Liver (tissue), 9 donors: Measurements from ENCODE around the gene CDH13. TPM values are rescaled to one million over a fixed set of nuclear protein-coding genes. Genes with fewer than 3 reads are reported as not detected.

Experiments
- DNase-seq: peaks from one replicate; pipeline ENCODE4 v3.0.0-alpha.2; 2017; ENCODE audit warnings: low spot score
- H3K27ac ChIP-seq, 2 donors: one replicate each; pipeline ENCODE4 v1.7.0; 2013; ENCODE audit warnings: inconsistent platforms in 2 of 2, low read length in 2 of 2, control low read depth in 1 of 2, low read depth in 1 of 2, mild to moderate bottlenecking in 1 of 2
- H3K27me3 ChIP-seq, 4 donors: one replicate each; pipeline versions ENCODE4 v1.6.1 to v1.7.0; 2013; ENCODE audit warnings: low read length in 3 of 4, inconsistent platforms in 1 of 4, mild to moderate bottlenecking in 1 of 4, moderate library complexity in 1 of 4; ENCODE audit not compliant: control insufficient read depth in 4 of 4, insufficient read depth in 4 of 4
- H3K36me3 ChIP-seq, 4 donors: one replicate each; pipeline versions ENCODE4 v1.6.1 to v1.7.0; 2013; ENCODE audit warnings: low read length in 3 of 4, mild to moderate bottlenecking in 3 of 4, low read depth in 1 of 4, moderate library complexity in 1 of 4; ENCODE audit not compliant: control insufficient read depth in 4 of 4, insufficient read depth in 3 of 4
- H3K4me1 ChIP-seq, 4 donors: one replicate each; pipeline versions ENCODE4 v1.6.1 to v1.7.0; 2013; ENCODE audit warnings: low read length in 3 of 4, mild to moderate bottlenecking in 3 of 4, moderate library complexity in 1 of 4; ENCODE audit not compliant: control insufficient read depth in 4 of 4, insufficient read depth in 4 of 4
- H3K4me3 ChIP-seq, 3 donors: one replicate each; pipeline versions ENCODE4 v1.6.1 to v1.7.0; 2013; ENCODE audit warnings: low read length in 3 of 3, control low read depth in 1 of 3, low read depth in 1 of 3, mild to moderate bottlenecking in 1 of 3
- H3K9ac ChIP-seq, 2 donors: one replicate each; pipeline ENCODE4 v1.7.0; 2013; ENCODE audit warnings: low read length in 2 of 2, mild to moderate bottlenecking in 2 of 2, moderate library complexity in 2 of 2, control low read depth in 1 of 2, low read depth in 1 of 2
- H3K9me3 ChIP-seq, 4 donors: one replicate each; pipeline versions ENCODE4 v1.6.1 to v1.7.0; 2013; ENCODE audit warnings: low read length in 3 of 4; ENCODE audit not compliant: control insufficient read depth in 4 of 4
- EGR1 ChIP-seq, 2 donors: IDR thresholded peaks; 2 replicates each; pipeline ENCODE4 v1.6.1; 2016 to 2018; ENCODE audit warnings: antibody characterized with exemption in 2 of 2, low read depth in 2 of 2
- FOXA1 ChIP-seq: IDR thresholded peaks from 2 replicates; pipeline ENCODE4 v1.6.1; 2016; ENCODE audit warnings: antibody characterized with exemption
- FOXA2 ChIP-seq: IDR thresholded peaks from 2 replicates; pipeline ENCODE4 v1.6.1; 2016; ENCODE audit warnings: antibody characterized with exemption
- GABPA ChIP-seq, 2 donors: IDR thresholded peaks in 1 of 2; conservative IDR thresholded peaks in 1 of 2; 2 replicates each; pipeline ENCODE4 v1.6.1; 2016; ENCODE audit warnings: antibody characterized with exemption in 2 of 2, mild to moderate bottlenecking in 1 of 2, moderate library complexity in 1 of 2
- HNF4A ChIP-seq, 2 donors: conservative IDR thresholded peaks; 2 replicates each; pipeline ENCODE4 v1.6.1; 2016; ENCODE audit warnings: antibody characterized with exemption in 2 of 2, mild to moderate bottlenecking in 2 of 2
- HNF4G ChIP-seq: IDR thresholded peaks from 2 replicates; pipeline ENCODE4 v1.6.1; 2016; ENCODE audit warnings: antibody characterized with exemption
- NR2F2 ChIP-seq: IDR thresholded peaks from 2 replicates; pipeline ENCODE4 v1.6.1; 2016; ENCODE audit warnings: antibody characterized with exemption
- RAD21 ChIP-seq, 2 donors: IDR thresholded peaks; 2 replicates each; pipeline ENCODE4 v1.6.1; 2016; ENCODE audit warnings: antibody characterized with exemption in 2 of 2, mild to moderate bottlenecking in 2 of 2
- RXRA ChIP-seq, 2 donors: IDR thresholded peaks; 2 replicates each; pipeline ENCODE4 v1.6.1; 2017 to 2018; ENCODE audit warnings: antibody characterized with exemption in 2 of 2, mild to moderate bottlenecking in 1 of 2
- SP1 ChIP-seq: IDR thresholded peaks from 2 replicates; pipeline ENCODE4 v1.6.1; 2018; ENCODE audit warnings: antibody characterized with exemption, mild to moderate bottlenecking
- TAF1 ChIP-seq: conservative IDR thresholded peaks from 2 replicates; pipeline ENCODE4 v1.6.1; 2016; ENCODE audit warnings: antibody characterized with exemption, mild to moderate bottlenecking
- YY1 ChIP-seq: IDR thresholded peaks from 2 replicates; pipeline ENCODE4 v1.6.1; 2016; ENCODE audit warnings: antibody characterized with exemption, mild to moderate bottlenecking
- WGBS: extraction: QIAGEN DNeasy Blood & Tissue Kit; methylation state at CpG from one replicate; pipeline ENCODE4 v1.1.7; 2013; 5-methylcytosine and 5-hydroxymethylcytosine counted together
- polyA plus RNA-seq, 2 donors: library from polyadenylated mRNA; stranded (reverse) in 1 of 2; unstranded in 1 of 2; fragments of 200-250 nt in 1 of 2; fragments of >200 nt in 1 of 2; fragmentation: Nextera tagmentation in 1 of 2; extraction: Ambion mirVana in 1 of 2; gene quantifications; one replicate each; pipeline versions ENCODE4 v1.2.1 to v1.2.3, GENCODE V29; 2013 to 2015
- total RNA-seq, 2 donors: library from RNA; depleted of rRNA; stranded (reverse); fragments of >200 nt; gene quantifications; one replicate each; pipeline ENCODE4 v1.2.3, GENCODE V29; 2014
- TF ChIP-seq, protein P1 (sequence below): fragments of 150-350 bp; IDR thresholded peaks from 2 replicates; pipeline ENCODE4 v1.5.1; 2017; ENCODE audit warnings: improper control_type of control experiment, low read depth, low read length; ENCODE audit not compliant: missing input control
- TF ChIP-seq, protein P2 (sequence below): IDR thresholded peaks from 2 replicates; pipeline ENCODE4 v1.6.1; 2016; ENCODE audit warnings: antibody characterized with exemption, mild to moderate bottlenecking
- TF ChIP-seq, protein P3 (sequence below): IDR thresholded peaks from 2 replicates; pipeline ENCODE4 v1.6.1; 2016; ENCODE audit warnings: antibody characterized with exemption
- TF ChIP-seq, protein P4 (sequence below): IDR thresholded peaks from 2 replicates; pipeline ENCODE4 v1.6.1; 2016; ENCODE audit warnings: antibody characterized with exemption
- donor health status: healthy.
- donor health status: healthy.
- donor health status: healthy.
- donor health status: healthy.
- donor health status: healthy.

The CDH13 gene
- total and polyA plus RNA-seq, 4 donors, result 0.21 to 1.5 (median 0.58) TPM

DNA sequence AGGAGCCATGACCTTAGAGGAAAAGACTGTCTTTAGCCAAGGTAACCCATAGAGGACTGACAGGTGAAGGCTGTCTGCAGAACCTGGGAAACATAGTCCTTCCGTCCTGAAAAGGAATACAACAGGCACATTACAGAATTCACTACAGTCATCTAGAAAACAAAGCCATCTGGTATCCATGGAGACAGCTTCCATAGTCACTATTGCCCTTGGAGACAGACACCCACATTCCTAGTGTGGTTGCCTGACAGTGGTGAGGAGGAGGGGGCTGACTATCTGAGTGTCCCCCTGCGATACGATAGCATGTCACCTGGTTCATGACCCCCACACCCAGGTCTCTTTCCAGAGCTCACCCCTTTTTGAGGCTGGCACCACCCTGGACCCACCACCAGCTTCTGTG lies 254.7 kb downstream of the CDH13 start:
- no peaks in the 10 kb centered on the region for H3K9me3 ChIP-seq
- H3K9ac ChIP-seq, result no peak overlapping the region
- WGBS, result 89% methylated on average over 3 of the region's 3 CpGs
- no peaks in the 10 kb centered on the region for H3K4me1 ChIP-seq
- no peak overlapping the region for H3K4me3 ChIP-seq
- no peak for DNase-seq
- peaks cover 0 to 6% (median 0%) of the 10 kb centered on the region in 4 donors for H3K27me3 ChIP-seq
- no peak overlapping the region for H3K27ac ChIP-seq
- H3K36me3 ChIP-seq, result no peaks in the 10 kb centered on the region
- TF ChIP-seq GABPA (IDR thresholded peaks at IDR 0.05 in 1 of 2, conservative IDR thresholded peaks at IDR 0.05 in 1 of 2), result no peak
- no peak for TF ChIP-seq SP1

DNA sequence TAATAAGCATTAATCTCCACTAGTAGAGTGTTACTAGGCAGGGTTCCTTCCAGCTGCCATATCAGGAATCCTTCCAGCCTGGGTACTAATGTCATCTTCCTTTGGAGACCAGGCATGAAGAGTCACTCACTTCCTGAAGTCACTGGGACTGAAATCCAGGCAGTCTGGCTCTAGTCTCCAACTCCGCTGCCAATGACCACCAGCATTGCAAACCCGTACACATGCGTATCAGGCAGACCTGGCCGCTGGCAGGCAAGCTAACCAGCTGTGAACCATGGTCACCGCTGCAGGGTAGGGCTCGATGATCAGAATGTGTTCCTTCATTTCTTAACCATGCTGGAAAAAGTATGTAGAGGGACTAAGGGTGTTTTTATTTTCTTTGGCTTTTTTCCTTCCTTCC lies 255.5 kb downstream of the CDH13 start:
- 84% methylated on average over 6 of the region's 6 CpGs for WGBS

More for the DNA sequence above, 255.5 kb downstream of the CDH13 start:
- H3K9me3 ChIP-seq, result no peaks in the 10 kb centered on the region
- TF ChIP-seq EGR1 (IDR thresholded peaks at IDR 0.05; ENCODE audit: low read depth in 2 of 2) (no peak), GABPA (IDR thresholded peaks at IDR 0.05 in 1 of 2, conservative IDR thresholded peaks at IDR 0.05 in 1 of 2) (no peak), RAD21 (IDR thresholded peaks at IDR 0.05) (no peak), HNF4A (conservative IDR thresholded peaks at IDR 0.05) (no peak), YY1 (no peak), FOXA2 (no peak), NR2F2 (no peak), SP1 (no peak), TAF1 (no peak), HNF4G (no peak), RXRA (IDR thresholded peaks at IDR 0.05) (no peak), FOXA1 (no peak)
- TF ChIP-seq, protein P1, sequence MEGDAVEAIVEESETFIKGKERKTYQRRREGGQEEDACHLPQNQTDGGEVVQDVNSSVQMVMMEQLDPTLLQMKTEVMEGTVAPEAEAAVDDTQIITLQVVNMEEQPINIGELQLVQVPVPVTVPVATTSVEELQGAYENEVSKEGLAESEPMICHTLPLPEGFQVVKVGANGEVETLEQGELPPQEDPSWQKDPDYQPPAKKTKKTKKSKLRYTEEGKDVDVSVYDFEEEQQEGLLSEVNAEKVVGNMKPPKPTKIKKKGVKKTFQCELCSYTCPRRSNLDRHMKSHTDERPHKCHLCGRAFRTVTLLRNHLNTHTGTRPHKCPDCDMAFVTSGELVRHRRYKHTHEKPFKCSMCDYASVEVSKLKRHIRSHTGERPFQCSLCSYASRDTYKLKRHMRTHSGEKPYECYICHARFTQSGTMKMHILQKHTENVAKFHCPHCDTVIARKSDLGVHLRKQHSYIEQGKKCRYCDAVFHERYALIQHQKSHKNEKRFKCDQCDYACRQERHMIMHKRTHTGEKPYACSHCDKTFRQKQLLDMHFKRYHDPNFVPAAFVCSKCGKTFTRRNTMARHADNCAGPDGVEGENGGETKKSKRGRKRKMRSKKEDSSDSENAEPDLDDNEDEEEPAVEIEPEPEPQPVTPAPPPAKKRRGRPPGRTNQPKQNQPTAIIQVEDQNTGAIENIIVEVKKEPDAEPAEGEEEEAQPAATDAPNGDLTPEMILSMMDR, result no peak
- TF ChIP-seq, protein P2, sequence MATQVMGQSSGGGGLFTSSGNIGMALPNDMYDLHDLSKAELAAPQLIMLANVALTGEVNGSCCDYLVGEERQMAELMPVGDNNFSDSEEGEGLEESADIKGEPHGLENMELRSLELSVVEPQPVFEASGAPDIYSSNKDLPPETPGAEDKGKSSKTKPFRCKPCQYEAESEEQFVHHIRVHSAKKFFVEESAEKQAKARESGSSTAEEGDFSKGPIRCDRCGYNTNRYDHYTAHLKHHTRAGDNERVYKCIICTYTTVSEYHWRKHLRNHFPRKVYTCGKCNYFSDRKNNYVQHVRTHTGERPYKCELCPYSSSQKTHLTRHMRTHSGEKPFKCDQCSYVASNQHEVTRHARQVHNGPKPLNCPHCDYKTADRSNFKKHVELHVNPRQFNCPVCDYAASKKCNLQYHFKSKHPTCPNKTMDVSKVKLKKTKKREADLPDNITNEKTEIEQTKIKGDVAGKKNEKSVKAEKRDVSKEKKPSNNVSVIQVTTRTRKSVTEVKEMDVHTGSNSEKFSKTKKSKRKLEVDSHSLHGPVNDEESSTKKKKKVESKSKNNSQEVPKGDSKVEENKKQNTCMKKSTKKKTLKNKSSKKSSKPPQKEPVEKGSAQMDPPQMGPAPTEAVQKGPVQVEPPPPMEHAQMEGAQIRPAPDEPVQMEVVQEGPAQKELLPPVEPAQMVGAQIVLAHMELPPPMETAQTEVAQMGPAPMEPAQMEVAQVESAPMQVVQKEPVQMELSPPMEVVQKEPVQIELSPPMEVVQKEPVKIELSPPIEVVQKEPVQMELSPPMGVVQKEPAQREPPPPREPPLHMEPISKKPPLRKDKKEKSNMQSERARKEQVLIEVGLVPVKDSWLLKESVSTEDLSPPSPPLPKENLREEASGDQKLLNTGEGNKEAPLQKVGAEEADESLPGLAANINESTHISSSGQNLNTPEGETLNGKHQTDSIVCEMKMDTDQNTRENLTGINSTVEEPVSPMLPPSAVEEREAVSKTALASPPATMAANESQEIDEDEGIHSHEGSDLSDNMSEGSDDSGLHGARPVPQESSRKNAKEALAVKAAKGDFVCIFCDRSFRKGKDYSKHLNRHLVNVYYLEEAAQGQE, result no peak
- TF ChIP-seq, protein P3, sequence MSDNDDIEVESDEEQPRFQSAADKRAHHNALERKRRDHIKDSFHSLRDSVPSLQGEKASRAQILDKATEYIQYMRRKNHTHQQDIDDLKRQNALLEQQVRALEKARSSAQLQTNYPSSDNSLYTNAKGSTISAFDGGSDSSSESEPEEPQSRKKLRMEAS, result no peak
- TF ChIP-seq, protein P4, sequence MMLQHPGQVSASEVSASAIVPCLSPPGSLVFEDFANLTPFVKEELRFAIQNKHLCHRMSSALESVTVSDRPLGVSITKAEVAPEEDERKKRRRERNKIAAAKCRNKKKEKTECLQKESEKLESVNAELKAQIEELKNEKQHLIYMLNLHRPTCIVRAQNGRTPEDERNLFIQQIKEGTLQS, result no peak
- no peak overlapping the region for H3K4me3 ChIP-seq
- H3K36me3 ChIP-seq, result no peaks in the 10 kb centered on the region
- peaks cover 0 to 6% (median 0%) of the 10 kb centered on the region in 4 donors for H3K27me3 ChIP-seq
- no peak overlapping the region for H3K27ac ChIP-seq
- H3K9ac ChIP-seq, result no peak overlapping the region
- DNase-seq, result no peak
- H3K4me1 ChIP-seq, result no peaks in the 10 kb centered on the region
